Dedifferentiated amniotic fluid mesenchymal stem cell (primary cell): Measurements from ENCODE around the gene FAM240A.

Experiments
- DNase-seq: peaks from one replicate; pipeline ENCODE4 v3.0.0-alpha.2; 2016; ENCODE audit errors: extremely low spot score

The FAM240A gene

DNA sequence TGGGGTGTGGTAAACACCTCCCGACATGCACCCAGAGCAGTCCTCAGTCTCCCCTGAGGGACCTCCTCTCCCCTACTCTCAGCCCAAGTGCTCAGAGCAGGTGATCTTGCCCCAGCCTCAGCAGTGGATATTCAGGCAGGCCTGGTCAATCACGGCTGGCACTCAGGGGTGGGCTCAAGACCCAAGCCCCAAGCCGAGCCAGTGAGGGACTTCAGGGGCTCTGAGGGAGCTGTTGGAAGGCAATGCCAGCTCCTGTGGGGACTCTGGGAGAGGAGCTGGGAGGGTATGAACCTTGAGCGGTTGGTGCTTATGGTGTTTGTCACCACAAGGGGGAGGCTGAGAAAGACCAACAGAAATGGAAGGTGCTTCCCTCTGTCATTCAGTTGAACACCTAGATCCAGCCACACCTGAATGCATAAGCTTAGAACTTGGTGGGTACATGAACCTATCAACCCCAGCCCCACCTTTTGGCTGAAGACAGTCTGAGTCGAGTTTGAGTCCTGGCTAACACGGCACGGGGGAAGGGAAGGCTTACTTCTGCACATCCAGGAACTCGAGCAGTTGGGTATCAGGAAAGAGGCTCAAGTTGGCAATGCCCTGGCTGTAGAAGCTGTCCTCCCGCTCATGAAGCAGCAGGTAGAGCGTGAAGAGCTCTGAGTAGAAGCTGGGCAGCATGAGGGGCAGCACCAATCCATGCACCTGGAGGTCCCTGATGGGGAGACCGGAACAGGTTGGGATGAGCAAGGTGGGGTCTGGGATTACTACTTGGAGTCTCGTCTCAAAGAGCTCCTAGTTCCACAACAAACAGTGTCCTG is 61.9 kb downstream of the FAM240A start:
- no peak for DNase-seq

DNA sequence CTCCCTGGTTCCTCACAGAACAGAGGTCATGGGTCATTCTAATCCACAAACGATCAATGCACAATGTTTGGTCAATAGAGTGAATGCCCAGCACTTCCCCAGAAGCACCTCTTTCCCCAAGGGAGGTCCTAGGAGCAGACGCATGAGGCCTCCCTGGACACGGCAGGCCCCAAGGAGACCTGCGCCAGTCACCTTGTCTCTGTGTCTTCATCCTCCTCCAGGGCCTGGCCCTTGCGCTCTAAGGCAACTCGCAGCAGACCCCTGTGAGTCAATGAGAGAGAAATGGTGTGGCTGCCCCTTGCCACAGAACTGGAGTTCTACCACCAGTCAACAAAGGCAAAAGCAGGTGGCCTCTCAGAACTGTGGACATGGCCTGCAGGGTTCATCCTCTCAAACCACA is 63.1 kb downstream of the FAM240A start:
- DNase-seq = no peak
